CD1c-positive myeloid dendritic cell (primary cell): ENCODE data around the gene NSMCE4A.
"Not testable (repeated sequence)": the region's sequence is repeated elsewhere in the genome, so short reads cannot be mapped to it uniquely, and the experiment has no call there.

Experiments
- DNase-seq: peaks from one replicate; pipeline ENCODE4 v3.0.0-alpha.2; 2016; ENCODE audit errors: extremely low spot score

The NSMCE4A gene

DNA sequence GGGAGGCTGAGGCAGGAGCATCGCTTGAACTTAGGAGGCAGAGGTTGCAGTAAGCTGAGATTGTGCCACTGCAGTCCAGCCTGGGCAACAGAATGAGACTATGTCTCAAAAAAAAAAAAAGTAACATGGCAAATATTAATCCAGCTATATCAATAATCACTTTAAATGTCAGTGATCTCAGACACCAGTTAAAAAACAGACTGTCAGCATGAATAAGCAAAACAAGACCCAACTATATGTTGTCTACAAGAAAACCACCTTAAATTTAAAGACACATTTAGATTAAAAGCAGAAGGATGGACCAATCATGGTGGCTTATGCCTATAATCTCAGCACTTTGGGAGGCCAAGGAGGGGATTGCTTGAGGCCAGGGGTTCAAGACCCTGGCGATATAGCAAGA is 38.7 kb downstream of the NSMCE4A start:
- DNase-seq = no peak

DNA sequence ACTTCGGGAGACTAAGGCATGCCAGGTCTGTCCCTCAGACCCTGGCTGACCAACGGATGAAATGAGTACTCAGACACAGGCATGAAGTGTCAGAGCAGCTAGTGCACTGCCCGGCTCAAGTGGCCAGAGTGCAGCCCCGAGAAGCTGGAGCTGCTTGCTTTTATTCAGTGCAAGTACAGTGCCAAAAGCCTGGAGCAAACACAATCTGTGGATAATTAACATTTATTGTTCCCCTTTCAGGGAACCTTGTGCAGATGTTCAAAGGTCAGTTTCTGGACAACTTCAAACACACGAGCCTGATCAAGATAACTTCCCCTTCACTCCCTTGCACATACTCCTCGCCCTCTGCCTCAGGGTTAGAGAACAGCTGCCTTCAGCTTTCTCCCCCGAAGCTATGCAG is 39.3 kb downstream of the NSMCE4A start:
- DNase-seq = peak; percentile 34

DNA sequence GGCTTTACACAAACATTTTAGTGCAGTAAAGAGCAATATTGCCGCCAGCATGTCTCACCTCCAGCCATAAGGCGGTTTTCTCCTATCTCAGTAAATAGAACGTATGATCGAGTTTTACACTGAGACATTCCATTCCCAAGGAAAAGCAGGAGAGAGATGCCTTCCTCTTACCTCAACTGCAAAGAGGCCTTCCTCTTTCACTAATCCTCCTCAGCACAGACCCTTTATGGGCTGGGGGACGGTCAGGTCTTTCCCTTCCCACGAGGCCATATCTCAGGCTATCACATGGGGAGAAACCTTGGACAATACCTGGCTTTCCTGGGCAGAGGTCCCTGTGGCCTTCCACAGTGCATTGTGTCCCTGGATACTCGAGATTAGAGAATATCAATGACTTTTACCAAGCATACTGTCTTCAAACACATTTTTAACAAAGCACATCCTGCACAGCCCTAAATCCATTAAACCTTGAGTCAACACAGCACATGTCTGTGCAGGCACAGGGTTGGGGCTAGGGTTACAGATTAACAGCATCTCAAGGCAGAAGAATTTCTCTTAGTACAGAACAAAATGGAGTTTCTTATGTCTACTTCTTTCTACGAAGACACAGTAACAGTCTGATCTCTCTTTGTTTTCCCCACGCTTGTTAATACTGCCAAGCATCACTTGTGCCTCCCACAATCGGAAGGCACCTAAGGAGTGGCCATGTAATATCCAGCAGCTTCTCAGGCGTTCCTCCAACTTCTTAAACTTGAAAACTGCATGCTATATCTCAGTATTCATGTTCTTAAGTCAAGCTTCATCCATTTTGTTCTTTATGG is 44.5 kb downstream of the NSMCE4A start:
- DNase-seq = not testable (repeated sequence)

DNA sequence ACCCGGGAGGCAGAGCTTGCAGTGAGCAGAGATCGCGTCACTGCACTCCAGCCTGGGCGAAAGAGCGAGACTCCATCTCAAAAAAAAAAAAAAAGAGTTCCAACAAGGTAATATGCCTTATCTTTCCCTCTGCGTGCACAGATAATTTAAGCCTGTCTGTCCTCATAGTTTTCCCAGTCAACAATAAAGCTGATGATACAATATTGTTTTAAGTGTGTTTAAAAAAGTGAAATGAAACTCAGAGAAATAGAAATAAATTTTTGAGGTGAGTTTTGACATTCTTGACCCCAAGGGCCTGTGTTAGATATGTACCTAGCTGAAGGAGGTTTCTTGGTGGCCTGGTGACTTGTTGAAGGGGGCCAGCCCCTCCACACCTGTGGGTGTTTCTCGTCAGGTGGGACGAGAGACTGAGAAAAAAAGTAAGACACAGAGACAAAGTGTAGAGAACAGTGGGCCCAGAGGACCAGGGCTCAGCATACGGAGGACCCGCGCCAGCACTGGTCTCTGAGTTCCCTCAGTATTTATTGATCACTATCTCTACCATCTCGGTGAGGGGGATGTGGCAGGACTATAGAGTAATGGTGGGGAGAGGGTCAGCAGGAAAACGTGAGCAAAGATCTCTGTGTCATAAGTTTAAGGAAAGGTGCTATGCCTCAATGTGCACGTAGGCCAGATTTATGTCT is 45.3 kb downstream of the NSMCE4A start:
- DNase-seq = not testable (repeated sequence)

DNA sequence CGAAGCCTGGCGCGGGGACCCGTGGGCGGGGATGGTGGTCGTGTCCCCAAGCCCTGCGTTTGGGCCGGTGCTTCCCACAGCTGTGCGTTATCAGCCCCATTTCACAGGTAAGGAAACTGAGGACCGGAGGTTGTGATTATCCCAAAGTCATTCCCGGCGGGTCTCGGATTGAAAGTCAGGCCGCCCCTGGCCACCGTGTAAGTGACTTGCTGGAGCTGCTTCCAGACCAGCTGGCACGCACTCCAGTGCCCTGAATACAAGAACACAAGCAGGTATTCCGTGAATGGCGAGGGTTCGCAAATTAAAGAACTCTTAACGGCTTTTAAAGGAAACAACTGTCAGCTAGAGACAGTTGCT is 46.5 kb downstream of the NSMCE4A start:
- DNase-seq = peak; percentile 14

DNA sequence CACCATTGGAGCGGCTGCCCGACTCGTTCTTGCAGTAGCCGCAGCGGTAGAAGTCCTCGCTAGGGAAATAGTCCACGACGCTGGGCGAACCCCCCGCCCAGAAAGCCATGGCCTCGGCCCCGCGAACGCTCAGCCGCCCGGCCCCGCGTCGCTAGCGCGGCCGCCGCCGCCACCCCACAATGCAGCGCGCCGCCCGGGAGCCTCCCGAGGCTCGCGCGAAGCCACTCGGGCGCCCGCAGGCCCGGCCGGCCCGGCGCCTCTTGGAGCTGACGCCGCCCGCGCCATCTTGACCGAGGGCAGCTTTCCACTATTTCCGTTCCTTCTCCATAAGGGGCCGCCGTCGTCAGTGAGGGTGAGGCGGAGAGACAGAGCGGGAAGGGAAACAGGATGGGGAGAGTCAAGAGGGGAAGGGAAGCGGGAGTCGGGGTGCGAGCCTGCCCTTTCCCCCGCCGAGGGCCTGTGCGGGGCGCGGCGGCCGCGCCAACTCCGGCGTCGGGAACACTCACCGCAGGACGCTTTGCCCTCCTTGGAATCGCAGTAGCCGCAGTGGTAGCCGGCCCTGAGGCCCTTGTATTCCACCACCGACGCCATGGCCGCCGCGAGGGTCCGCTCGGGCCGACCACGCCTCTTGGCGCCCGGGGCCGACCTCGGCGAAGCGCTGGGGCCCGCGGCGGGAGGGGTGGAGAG is 47.0 kb downstream of the NSMCE4A start, which contains the start of gene ATE1:
TSS of gene ATE1 (minus strand) at position 191 of the 687 bp plus-strand sequence. CDS start at position 109, 82 bp downstream.
- peak; percentile 94 for DNase-seq

DNA sequence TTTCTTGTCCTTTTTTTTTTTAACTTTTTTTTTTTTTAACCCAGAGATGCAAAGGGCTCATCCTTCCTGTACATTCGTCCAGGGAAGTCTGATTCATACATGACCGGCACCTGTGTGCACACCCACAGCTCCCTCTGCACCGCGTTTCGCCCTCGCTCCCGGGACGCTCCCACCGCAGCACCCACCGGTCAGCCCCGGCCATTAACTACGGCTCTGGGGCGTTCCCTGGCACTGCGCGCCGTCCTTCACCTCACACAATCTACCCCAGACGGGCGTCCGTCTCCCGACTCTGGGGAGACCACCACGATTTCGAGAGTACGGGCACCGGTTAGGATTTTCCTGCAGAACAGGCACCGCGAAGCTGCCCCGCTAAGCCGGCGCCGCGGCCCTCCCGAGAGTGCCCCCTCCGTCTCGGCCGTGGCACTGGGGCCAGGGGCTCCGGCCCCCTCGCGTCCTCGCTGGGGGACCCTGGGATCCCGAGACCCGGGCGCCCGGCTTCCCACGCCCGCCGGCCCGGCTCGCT is 47.6 kb downstream of the NSMCE4A start:
- no peak for DNase-seq

DNA sequence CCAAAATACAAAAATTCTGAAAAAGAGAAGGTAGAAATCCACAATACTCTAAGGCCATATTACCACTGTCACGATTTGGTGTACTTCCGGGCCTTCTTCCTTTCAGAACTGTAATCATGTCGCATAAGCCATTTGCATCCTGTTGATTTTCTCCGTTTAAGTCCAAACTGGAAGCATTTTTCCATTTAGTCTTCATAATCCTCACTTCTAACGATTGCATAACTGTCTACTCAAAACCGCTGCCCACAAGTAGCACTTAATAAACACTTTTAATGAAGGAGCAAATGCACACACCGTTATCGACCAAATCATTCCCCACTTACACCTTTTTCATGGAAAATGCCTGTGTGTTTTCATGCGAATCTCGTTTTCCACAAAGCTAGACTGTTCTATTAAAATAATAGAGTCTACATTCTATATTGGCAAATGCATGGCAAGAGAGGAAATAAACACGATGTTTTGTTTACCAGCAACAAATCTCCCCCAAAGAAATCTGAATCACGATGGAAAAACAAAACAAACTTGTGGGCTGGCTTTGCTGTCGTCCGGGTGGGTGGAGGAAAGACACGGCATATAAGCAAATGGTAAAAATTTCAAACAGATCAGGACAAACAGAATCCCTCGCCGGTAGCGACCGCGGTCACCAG is 48.2 kb downstream of the NSMCE4A start:
- DNase-seq = peak; percentile 33

DNA sequence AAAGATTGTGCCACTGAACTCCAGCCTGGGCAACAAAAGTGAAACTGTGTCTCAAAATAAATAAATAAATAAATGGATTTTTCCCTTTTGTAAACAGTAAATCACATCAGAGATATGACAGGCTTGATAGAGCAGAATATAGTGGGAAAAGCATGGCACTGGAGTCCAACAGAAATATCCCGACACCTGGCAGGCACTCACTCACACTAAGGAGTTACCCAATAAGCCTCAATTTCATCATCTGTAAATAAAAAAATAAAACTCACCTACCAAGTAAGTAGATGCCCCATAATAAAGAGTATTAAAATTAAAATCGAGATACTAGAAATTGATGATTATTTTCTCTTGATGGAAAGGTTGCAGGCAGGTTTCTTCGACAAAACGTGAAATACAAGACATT is 48.9 kb downstream of the NSMCE4A start:
- no peak for DNase-seq

DNA sequence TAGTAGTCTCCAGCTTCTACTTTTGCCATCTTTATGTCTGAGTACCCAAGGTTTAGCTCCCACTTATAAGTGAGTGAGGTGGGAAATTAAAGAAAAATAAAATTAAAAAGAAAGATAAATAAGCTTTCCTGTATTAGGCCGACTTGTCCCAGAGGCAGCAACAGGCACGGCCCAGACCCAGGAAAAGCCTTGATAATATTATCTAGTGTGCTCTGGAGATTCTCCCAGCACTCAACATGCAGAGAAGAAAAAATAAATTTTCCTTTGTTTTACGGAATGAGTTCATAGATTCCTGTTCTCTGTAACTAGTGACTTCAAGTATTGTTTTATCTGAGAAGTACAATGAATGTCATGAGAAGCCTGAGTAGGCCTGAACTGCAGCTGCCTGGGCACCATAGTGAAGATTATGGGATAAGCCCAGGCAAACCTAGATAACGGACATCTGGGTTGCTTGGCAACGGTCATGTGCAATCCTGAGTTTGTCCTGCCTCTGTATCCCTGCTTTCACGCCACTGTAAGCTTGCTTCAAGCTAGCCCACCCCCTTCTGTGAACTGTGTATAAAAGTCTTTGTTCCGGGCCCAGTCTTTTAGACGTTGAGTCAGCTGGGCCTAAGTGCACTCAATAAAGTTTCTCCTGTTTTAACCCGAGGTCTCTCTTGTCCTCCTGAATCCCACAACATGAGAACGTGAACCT is 53.6 kb downstream of the NSMCE4A start:
- DNase-seq = no peak

DNA sequence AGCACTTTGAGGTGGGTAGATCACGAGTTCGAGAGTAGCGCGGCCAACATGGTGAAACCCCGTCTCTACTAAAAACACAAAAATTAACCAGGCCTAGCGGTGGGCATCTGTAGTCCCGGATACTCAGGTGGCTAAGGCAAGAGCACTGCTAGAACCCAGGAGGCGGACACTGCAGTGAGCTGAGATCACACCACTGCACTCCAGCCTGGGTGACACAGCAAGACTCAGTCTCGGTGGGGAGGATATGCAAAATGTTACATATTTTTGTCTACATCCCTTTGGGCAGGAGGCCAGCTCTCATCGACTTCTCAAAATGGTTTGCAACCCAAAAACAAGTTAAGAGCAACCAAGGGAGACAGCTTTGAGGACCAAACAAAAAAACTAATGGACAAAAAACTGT is 55.4 kb downstream of the NSMCE4A start:
- no peak for DNase-seq

DNA sequence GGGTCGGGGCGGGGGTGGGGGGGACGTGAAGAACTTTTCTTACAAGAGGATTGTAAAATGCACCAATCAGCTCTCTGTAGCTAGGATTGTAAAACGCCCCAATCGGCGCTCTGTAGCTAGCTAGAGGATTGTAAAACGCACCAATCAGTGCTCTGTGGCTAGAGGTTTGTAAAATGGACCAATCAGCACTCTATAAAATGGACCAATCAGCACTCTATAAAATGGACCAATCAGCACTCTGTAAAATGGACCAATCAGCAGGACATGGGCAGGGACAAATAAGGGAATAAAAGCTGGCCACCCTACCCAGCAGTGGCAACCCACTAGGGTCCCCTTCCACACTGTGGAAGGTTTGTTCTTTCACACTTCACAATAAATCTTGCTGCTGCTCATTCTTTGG is 56.2 kb downstream of the NSMCE4A start:
- DNase-seq = not testable (repeated sequence)

DNA sequence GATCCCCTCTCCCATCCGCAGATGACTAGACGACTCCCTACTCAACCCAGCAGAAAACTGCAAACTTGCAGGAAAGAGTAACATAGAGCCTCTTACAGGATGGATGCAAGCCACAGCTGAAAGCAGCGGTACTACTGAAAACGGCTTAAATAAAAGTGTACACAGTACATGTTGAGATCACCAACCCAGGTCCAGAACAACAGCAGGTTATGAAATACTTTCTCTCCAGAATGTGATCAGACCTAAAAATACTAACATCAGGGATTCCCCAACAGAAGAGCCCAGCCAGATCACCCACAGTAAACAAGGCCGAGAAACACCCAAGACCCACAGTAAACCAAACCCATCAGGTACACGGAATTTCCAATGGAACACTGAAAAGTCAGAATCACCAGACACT is 60.4 kb downstream of the NSMCE4A start:
- DNase-seq = no peak

DNA sequence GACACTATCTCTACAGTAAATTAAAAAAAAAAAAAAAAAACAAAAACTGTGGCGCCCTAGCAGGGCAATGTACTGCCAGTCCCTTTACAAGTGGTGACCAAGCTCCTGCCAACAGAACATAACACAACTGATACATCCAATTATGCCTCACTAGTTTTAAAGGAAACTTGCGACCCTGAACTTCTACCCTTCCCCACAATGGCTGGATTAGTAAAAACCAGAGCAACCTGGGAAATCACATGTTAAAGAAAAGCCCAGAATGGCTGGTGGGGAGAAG is 63.7 kb downstream of the NSMCE4A start:
- no peak for DNase-seq

DNA sequence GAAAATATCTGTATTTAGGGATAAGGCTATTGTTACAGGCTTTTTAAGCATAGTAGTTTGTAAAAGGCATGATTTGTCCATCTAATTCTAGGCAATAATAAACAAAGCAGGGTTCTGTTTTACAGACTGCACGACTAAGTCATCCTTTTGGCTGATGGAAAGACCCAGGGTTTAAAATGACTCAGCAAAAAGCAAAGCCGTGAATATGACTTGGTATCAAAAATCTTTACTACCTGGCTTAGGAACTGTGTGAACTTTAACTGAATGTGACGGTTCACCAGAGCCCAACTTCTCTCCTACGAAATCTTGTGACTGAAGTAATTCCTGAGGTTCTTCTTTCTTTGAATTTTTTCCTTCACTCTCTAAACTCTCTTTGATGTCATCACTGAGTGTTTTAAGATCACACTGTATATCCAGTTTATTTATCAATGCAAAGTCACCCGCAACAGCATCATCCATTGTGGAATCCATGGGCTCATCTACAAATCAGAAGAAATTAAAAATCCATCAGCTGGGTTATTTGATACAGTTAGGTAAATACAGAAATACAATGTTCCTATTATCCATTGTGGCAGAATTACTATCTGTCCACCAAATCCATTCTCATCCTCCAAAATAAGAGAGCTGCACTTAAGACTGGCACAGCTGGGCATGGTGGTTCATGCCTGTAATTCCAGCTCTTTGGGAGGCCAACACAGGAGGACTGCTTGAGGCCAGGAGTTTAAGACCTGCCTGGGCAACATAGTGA is 64.2 kb downstream of the NSMCE4A start:
- DNase-seq = no peak
